T-helper 2 cell treated with Interferon-gamma antibody and Interleukin-4, amounts not matched to agents 5 μg/mL and 100 μg/mL, for 36 hours (primary cell): Measurements from ENCODE around the gene DDX25.

Experiments used
- DNase-seq: peaks from one replicate; pipeline ENCODE4 v3.0.0; 2021; ENCODE audit warnings: low spot score
- H3K27ac Mint-ChIP-seq: one replicate; pipeline ENCODE4 v1.8.0; 2021; ENCODE audit warnings: mild to moderate bottlenecking, mixed read lengths
- H3K27me3 Mint-ChIP-seq: one replicate; pipeline ENCODE4 v1.8.0; 2021; ENCODE audit warnings: low read depth, mixed read lengths
- H3K36me3 Mint-ChIP-seq: one replicate; pipeline ENCODE4 v1.8.0; 2021; ENCODE audit warnings: low read depth, mixed read lengths
- H3K4me1 Mint-ChIP-seq: one replicate; pipeline ENCODE4 v1.8.0; 2021; ENCODE audit warnings: low read depth, mixed read lengths
- H3K4me3 Mint-ChIP-seq: one replicate; pipeline ENCODE4 v1.8.0; 2022; ENCODE audit warnings: mild to moderate bottlenecking, moderate library complexity, mixed read lengths
- H3K9me3 Mint-ChIP-seq: one replicate; pipeline ENCODE4 v1.8.0; 2021; ENCODE audit warnings: mixed read lengths

DDX25 gene

DNA sequence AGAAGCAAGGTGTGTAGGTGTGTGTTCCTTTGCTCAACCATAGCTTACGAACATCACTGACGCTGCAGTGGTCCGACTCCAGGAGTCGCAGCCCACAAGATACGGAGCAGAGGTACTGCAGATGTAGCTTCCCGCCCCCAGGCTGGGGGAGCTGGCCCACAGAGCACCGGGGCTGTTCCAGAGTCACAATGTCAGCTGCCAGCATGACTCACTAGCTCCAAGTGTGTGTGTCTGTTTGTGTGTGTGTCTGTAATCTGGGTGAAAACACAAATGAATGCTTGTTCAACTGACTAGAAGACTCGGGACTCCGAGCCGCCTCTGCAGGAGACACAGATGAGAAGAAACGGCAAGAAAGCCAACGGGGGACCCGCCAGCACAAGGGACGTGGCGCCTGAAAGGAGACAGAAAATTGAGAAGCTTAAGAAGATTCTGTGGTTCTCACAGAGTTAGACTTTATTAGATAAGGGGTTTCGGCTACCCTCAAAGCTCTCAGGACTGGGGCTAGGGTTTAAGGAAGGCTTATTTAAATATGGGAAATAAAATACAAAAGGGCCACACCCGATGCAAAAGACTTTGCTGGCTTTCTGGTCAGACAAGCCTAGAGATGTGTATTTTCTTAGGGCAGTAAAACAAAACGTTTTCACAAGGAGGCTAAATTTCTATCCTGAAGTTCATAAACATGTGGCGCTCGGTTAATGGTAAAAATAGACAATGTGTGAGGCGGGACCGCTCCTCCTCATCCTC lies 52.3 kb downstream of the DDX25 start:
- Mint-ChIP-seq H3K9me3 (no peaks in the 10 kb centered on the region), H3K27me3 (no peaks in the 10 kb centered on the region), H3K27ac (no peak overlapping the region), H3K4me3 (no peak overlapping the region), H3K36me3 (no peaks in the 10 kb centered on the region), H3K4me1 (peaks cover 5% of the 10 kb centered on the region)
- no peak for DNase-seq

- Mint-ChIP-seq H3K36me3 (no peaks in the 10 kb centered on the region), H3K9me3 (peaks cover 3% of the 10 kb centered on the region), H3K27ac (no peak overlapping the region), H3K4me3 (peak overlapping the region; percentile 63), H3K27me3 (no peaks in the 10 kb centered on the region), H3K4me1 (peaks cover 9% of the 10 kb centered on the region)
- DNase-seq, result no peak
Measured at GRCh38 chr11:125957618-125958332, 53.5 kb downstream of the DDX25 start.

- Mint-ChIP-seq H3K27me3 (no peaks in the 10 kb centered on the region), H3K9me3 (peaks cover 6% of the 10 kb centered on the region), H3K4me3 (no peak overlapping the region), H3K36me3 (no peaks in the 10 kb centered on the region), H3K4me1 (peaks cover 9% of the 10 kb centered on the region), H3K27ac (no peak overlapping the region)
- no peak for DNase-seq
Measured at GRCh38 chr11:125958872-125959400, 54.6 kb downstream of the DDX25 start.

DNA sequence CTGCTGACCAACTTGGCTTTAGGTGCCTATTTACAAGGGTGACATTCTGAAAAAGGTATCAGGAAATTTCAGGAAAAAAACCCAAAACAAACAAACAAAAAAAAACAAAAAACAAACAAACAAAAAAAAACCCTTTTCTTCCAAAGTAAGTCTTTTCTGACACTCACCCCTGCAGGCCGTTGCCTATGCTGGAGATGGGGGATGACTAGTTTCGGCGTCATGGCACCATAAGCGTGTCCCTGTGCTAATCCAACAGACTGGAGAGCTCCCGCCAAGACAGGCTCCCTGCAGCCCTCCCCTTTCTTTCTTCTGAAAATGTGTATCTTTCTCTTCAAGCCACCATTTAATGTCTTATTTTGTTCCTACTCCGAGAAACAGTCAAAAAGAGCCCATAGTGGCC lies 55.2 kb downstream of the DDX25 start:
- DNase-seq, result no peak
- no peak overlapping the region for H3K4me3 Mint-ChIP-seq

DNA sequence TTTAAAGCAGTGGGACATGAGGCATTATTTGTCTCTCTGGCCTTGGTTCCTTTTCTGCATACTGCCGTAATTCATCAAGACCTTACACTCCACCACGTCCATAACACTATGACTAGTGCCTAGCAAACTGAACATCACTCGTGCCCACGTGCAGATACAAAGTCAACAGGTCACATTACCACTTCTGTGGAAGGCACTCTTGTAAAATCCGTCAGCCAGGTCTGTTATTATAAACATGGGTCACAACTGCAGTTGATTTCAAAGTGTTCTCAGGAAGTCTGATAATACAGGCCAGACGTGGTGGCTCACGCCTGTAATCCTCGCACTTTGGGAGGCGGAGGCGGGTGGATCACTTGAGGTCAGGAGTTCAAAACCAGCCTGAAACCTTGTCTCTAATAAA lies 55.6 kb downstream of the DDX25 start:
- Mint-ChIP-seq H3K4me1 (peaks cover 9% of the 10 kb centered on the region), H3K27me3 (no peaks in the 10 kb centered on the region), H3K9me3 (peaks cover 6% of the 10 kb centered on the region), H3K27ac (no peak overlapping the region), H3K4me3 (no peak overlapping the region), H3K36me3 (no peaks in the 10 kb centered on the region)
- DNase-seq, result no peak

More for the DNA sequence above, 55.2 kb downstream of the DDX25 start:
- Mint-ChIP-seq H3K36me3 (no peaks in the 10 kb centered on the region), H3K27ac (no peak overlapping the region), H3K9me3 (peaks cover 6% of the 10 kb centered on the region), H3K4me1 (peaks cover 9% of the 10 kb centered on the region), H3K27me3 (no peaks in the 10 kb centered on the region)

- no peaks in the 10 kb centered on the region for H3K36me3 Mint-ChIP-seq
- peaks cover 9% of the 10 kb centered on the region for H3K4me1 Mint-ChIP-seq
- no peak overlapping the region for H3K4me3 Mint-ChIP-seq
- H3K9me3 Mint-ChIP-seq, result peaks cover 6% of the 10 kb centered on the region
- no peaks in the 10 kb centered on the region for H3K27me3 Mint-ChIP-seq
- no peak for DNase-seq
- H3K27ac Mint-ChIP-seq, result no peak overlapping the region
Measured at GRCh38 chr11:125960771-125961170, 56.5 kb downstream of the DDX25 start.

DNA sequence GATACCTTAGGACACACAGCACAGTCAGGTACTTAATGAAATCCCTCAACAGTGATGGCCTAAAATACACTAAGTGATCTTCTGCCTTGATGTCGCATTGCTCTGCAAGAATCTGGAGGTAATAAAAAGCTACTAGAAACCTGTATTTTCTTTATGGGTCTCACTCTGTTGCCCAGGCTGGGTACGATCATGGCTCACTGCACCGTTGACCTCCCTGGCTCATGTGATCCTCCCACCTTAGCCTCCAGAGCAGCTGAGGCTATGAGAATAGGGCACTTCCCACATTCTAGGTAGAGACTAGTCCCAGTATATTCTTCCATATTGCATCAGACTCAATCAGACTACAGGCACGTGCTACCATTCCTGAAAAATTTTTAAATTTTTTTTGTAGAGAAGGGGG lies 63.2 kb downstream of the DDX25 start:
- Mint-ChIP-seq H3K36me3 (no peaks in the 10 kb centered on the region), H3K4me3 (no peak overlapping the region), H3K9me3 (peaks cover 6% of the 10 kb centered on the region), H3K27ac (no peak overlapping the region), H3K27me3 (peaks cover 9% of the 10 kb centered on the region), H3K4me1 (peaks cover under 1% of the 10 kb centered on the region)
- DNase-seq, result no peak

DNA sequence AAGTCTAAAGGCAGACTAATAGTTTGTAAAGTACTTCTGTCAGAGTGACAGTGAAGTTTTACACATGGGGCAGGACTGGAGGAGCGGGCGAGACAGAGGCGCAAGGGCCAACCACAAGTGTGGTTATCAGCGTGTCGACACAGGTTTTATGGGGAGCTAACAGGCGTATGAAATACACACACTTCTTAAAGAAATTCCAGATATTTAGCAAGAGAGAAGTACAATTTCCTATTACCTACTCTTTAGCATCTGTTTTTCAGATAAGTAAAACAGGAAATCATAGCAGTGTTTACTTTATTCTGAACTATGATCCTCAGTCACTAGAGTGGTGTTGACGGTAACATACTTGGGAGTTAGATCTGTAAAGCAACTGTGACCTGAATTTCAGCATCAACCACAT lies 64.0 kb downstream of the DDX25 start:
- Mint-ChIP-seq H3K9me3 (no peaks in the 10 kb centered on the region), H3K36me3 (no peaks in the 10 kb centered on the region), H3K4me3 (no peak overlapping the region), H3K4me1 (no peaks in the 10 kb centered on the region), H3K27ac (no peak overlapping the region), H3K27me3 (peaks cover 9% of the 10 kb centered on the region)
- DNase-seq, result no peak

DNA sequence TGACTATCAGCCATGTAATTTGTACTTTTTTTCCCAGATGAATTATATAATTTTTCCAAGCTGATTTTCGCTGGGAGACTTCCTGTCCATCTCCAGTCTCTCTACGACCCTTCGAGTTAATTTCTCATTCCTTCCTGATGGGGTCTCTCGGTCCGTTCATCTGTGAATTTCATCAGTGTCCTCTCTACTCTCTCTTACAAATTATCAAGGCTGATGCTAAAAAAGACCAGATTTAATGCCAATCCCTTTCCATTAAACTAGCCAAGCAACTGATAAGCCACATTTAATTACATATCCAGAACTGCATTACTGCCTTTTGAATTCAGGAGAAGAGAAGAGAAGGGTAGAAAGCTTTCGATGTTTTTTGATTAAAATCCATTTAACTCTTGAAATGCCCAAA lies 67.3 kb downstream of the DDX25 start:
- DNase-seq, result no peak
- Mint-ChIP-seq H3K9me3 (no peaks in the 10 kb centered on the region), H3K4me1 (no peaks in the 10 kb centered on the region), H3K36me3 (no peaks in the 10 kb centered on the region), H3K27ac (no peak overlapping the region), H3K27me3 (peaks cover 7% of the 10 kb centered on the region), H3K4me3 (no peak overlapping the region)

- no peaks in the 10 kb centered on the region for H3K4me1 Mint-ChIP-seq
- DNase-seq, result no peak
- no peaks in the 10 kb centered on the region for H3K9me3 Mint-ChIP-seq
- no peak overlapping the region for H3K4me3 Mint-ChIP-seq
- no peak overlapping the region for H3K27ac Mint-ChIP-seq
- H3K27me3 Mint-ChIP-seq, result peaks cover 3% of the 10 kb centered on the region
- no peaks in the 10 kb centered on the region for H3K36me3 Mint-ChIP-seq
Measured at GRCh38 chr11:125974284-125974683, 70.0 kb downstream of the DDX25 start.

GRCh38 chr11:125975634-125976033 lies 71.3 kb downstream of the DDX25 start:
- no peak overlapping the region for H3K27ac Mint-ChIP-seq
- no peaks in the 10 kb centered on the region for H3K4me1 Mint-ChIP-seq
- no peaks in the 10 kb centered on the region for H3K36me3 Mint-ChIP-seq
- H3K9me3 Mint-ChIP-seq, result no peaks in the 10 kb centered on the region
- no peak overlapping the region for H3K4me3 Mint-ChIP-seq
- peaks cover 3% of the 10 kb centered on the region for H3K27me3 Mint-ChIP-seq
- no peak for DNase-seq

GRCh38 chr11:125976156-125976555 lies 71.8 kb downstream of the DDX25 start:
- Mint-ChIP-seq H3K27ac (no peak overlapping the region), H3K27me3 (peaks cover 3% of the 10 kb centered on the region), H3K36me3 (no peaks in the 10 kb centered on the region), H3K4me3 (no peak overlapping the region), H3K4me1 (no peaks in the 10 kb centered on the region), H3K9me3 (no peaks in the 10 kb centered on the region)
- no peak for DNase-seq

- H3K27me3 Mint-ChIP-seq, result peaks cover 3% of the 10 kb centered on the region
Measured at GRCh38 chr11:125977333-125977732, 73.0 kb downstream of the DDX25 start.

GRCh38 chr11:125978181-125978716 lies 73.9 kb downstream of the DDX25 start:
- Mint-ChIP-seq H3K9me3 (no peaks in the 10 kb centered on the region), H3K27me3 (peaks cover 3% of the 10 kb centered on the region), H3K4me3 (no peak overlapping the region), H3K36me3 (no peaks in the 10 kb centered on the region), H3K4me1 (no peaks in the 10 kb centered on the region), H3K27ac (no peak overlapping the region)
- DNase-seq, result no peak

More at GRCh38 chr11:125977333-125977732, 73.0 kb downstream of the DDX25 start:
- Mint-ChIP-seq H3K4me3 (no peak overlapping the region), H3K36me3 (no peaks in the 10 kb centered on the region), H3K27ac (no peak overlapping the region), H3K9me3 (no peaks in the 10 kb centered on the region), H3K4me1 (no peaks in the 10 kb centered on the region)
- no peak for DNase-seq
